Astrocyte (in vitro differentiated cells and primary cell): ENCODE data around the gene CCT5. TPM values are rescaled to one million over a fixed set of nuclear protein-coding genes. Genes with fewer than 3 reads are reported as not detected.

Source experiments
- DNase-seq: peaks from one replicate; pipeline ENCODE4 v3.0.0-alpha.2; 2010; ENCODE audit warnings: low read depth
- FAIRE-seq: peaks from 2 replicates; lab custom pipeline; 2011; peaks lifted over from hg19 to GRCh38; lab: Jason Lieb, UNC
- H2AFZ ChIP-seq: 2 replicates; pipeline ENCODE4 v1.6.0; 2012; ENCODE audit warnings: low read depth, low read length, inconsistent platforms
- H3K27ac ChIP-seq: 2 replicates; pipeline ENCODE4 v1.5.1; 2011; ENCODE audit warnings: low read depth, low read length, inconsistent platforms
- H3K27me3 ChIP-seq: 2 replicates; pipeline ENCODE4 v1.6.0; 2011; ENCODE audit warnings: low read length, inconsistent platforms; ENCODE audit not compliant: insufficient read depth
- H3K36me3 ChIP-seq: 2 replicates; pipeline ENCODE4 v1.5.1; 2011; ENCODE audit warnings: low read length, inconsistent platforms; ENCODE audit not compliant: insufficient read depth
- H3K4me1 ChIP-seq: 2 replicates; pipeline ENCODE4 v1.5.1; 2011; ENCODE audit warnings: low read length, inconsistent platforms; ENCODE audit not compliant: insufficient read depth
- H3K4me2 ChIP-seq: 2 replicates; pipeline ENCODE4 v1.6.0; 2012; ENCODE audit warnings: low read length, inconsistent platforms
- H3K4me3 ChIP-seq: 2 replicates; pipeline ENCODE4 v1.5.1; 2011; ENCODE audit warnings: low read depth, mild to moderate bottlenecking, low read length, inconsistent platforms; ENCODE audit not compliant: insufficient read depth
- H3K79me2 ChIP-seq: 2 replicates; pipeline ENCODE4 v1.6.0; 2012; ENCODE audit warnings: mild to moderate bottlenecking, low read length, inconsistent platforms; ENCODE audit not compliant: insufficient read depth
- H3K9ac ChIP-seq: 2 replicates; pipeline ENCODE4 v1.6.0; 2012; ENCODE audit warnings: mild to moderate bottlenecking, low read length, inconsistent platforms
- H3K9me3 ChIP-seq: 2 replicates; pipeline ENCODE4 v1.5.1; 2012; ENCODE audit warnings: low read depth, mild to moderate bottlenecking, low read length, inconsistent platforms; ENCODE audit not compliant: insufficient read depth
- H4K20me1 ChIP-seq: 2 replicates; pipeline ENCODE4 v1.6.0; 2012; ENCODE audit warnings: low read length, inconsistent platforms; ENCODE audit not compliant: insufficient read depth
- H3K27ac Mint-ChIP-seq: one replicate; pipeline ENCODE4 v1.8.0; 2021; ENCODE audit warnings: mild to moderate bottlenecking, mixed read lengths; ENCODE audit not compliant: unreplicated experiment
- H3K27me3 Mint-ChIP-seq: one replicate; pipeline ENCODE4 v1.8.0; 2021; ENCODE audit warnings: low read depth, mixed read lengths; ENCODE audit not compliant: unreplicated experiment
- H3K36me3 Mint-ChIP-seq: one replicate; pipeline ENCODE4 v1.8.0; 2021; ENCODE audit warnings: low read depth, mixed read lengths; ENCODE audit not compliant: unreplicated experiment
- H3K4me1 Mint-ChIP-seq: one replicate; pipeline ENCODE4 v1.8.0; 2021; ENCODE audit warnings: low read depth, mixed read lengths; ENCODE audit not compliant: unreplicated experiment
- H3K4me3 Mint-ChIP-seq: one replicate; pipeline ENCODE4 v1.8.0; 2021; ENCODE audit warnings: mild to moderate bottlenecking, moderate library complexity, mixed read lengths; ENCODE audit not compliant: unreplicated experiment
- H3K9me3 Mint-ChIP-seq: one replicate; pipeline ENCODE4 v1.8.0; 2021; ENCODE audit warnings: mild to moderate bottlenecking, mixed read lengths; ENCODE audit not compliant: unreplicated experiment
- CTCF ChIP-seq: IDR thresholded peaks from 2 replicates; pipeline ENCODE4 v1.5.1; 2011; ENCODE audit warnings: low read depth, mild to moderate bottlenecking, inconsistent platforms, low read length, moderate library complexity; ENCODE audit not compliant: insufficient read depth
- EZH2 ChIP-seq: IDR thresholded peaks from 2 replicates; pipeline ENCODE4 v1.6.1; 2012; ENCODE audit warnings: mild to moderate bottlenecking, low read length, inconsistent platforms; ENCODE audit not compliant: insufficient read depth
- total RNA-seq: library from RNA; stranded (reverse); gene quantifications from 2 replicates; pipeline ENCODE4 v1.2.1, GENCODE V29; 2021

CCT5 gene
- total RNA-seq, 1 donor from 2014 or later: 276 TPM

- Histone ChIP-seq H3K9me3 (no peaks in the 10 kb centered on the region), H3K4me1 (peaks cover 22% of the 10 kb centered on the region), H3K27me3 (no peaks in the 10 kb centered on the region), H3K4me2 (peak overlapping the region; percentile 92), H3K4me3 (peak overlapping the region; percentile 88), H3K79me2 (peaks cover 63% of the 10 kb centered on the region), H3K9ac (peak overlapping the region; percentile 97), H3K27ac (peak overlapping the region; percentile 100), H4K20me1 (peaks cover 25% of the 10 kb centered on the region), H2AFZ (peak overlapping the region; percentile 75), H3K36me3 (peaks cover 3% of the 10 kb centered on the region)
- TF ChIP-seq CTCF (no peak), EZH2 (no peak)
- peak overlapping the region; percentile 100 for H3K27ac Mint-ChIP-seq
- H3K4me1 Mint-ChIP-seq: peaks cover 20% of the 10 kb centered on the region
- DNase-seq (no peak), FAIRE-seq (no peak)
- no peaks in the 10 kb centered on the region for H3K27me3 Mint-ChIP-seq
- peaks cover 2% of the 10 kb centered on the region for H3K36me3 Mint-ChIP-seq
- no peaks in the 10 kb centered on the region for H3K9me3 Mint-ChIP-seq
- H3K4me3 Mint-ChIP-seq: peak overlapping the region; percentile 96
These were observed 1.5 kb upstream of the CCT5 start for GRCh38 chr5:10248378-10249260.

- Histone ChIP-seq H3K9ac (peak overlapping the region; percentile 97), H3K9me3 (no peaks in the 10 kb centered on the region), H3K4me1 (peaks cover 18% of the 10 kb centered on the region), H3K79me2 (peaks cover 85% of the 10 kb centered on the region), H3K27me3 (no peaks in the 10 kb centered on the region), H3K27ac (peak overlapping the region; percentile 100), H3K4me3 (peak overlapping the region; percentile 88), H4K20me1 (peaks cover 48% of the 10 kb centered on the region), H3K4me2 (peak overlapping the region; percentile 92), H3K36me3 (peaks cover 24% of the 10 kb centered on the region), H2AFZ (peak overlapping the region; percentile 94)
- Mint-ChIP-seq H3K9me3 (no peaks in the 10 kb centered on the region), H3K4me1 (peaks cover 18% of the 10 kb centered on the region), H3K27ac (peak overlapping the region; percentile 1), H3K27me3 (no peaks in the 10 kb centered on the region), H3K36me3 (peaks cover 10% of the 10 kb centered on the region), H3K4me3 (peak overlapping the region; percentile 96)
- TF ChIP-seq EZH2 (no peak), CTCF (no peak)
- DNase-seq: no peak
- no peak for FAIRE-seq
These were observed 761 bp downstream of the CCT5 start for GRCh38 chr5:10250806-10251276.
